HG03558 (cell line): ENCODE results near the gene GJA10.
A peak's percentile ranks its signal among the peaks of the same experiment; 100 is the strongest.

Experiments
- ATAC-seq: cut with Tn5 transposase; IDR thresholded peaks from one replicate; pipeline ENCODE4 v1.9.1; 2021; ENCODE audit warnings: moderate number of reproducible peaks; ENCODE audit not compliant: unreplicated experiment; ENCODE audit errors: extremely low read depth

GJA10 gene

DNA sequence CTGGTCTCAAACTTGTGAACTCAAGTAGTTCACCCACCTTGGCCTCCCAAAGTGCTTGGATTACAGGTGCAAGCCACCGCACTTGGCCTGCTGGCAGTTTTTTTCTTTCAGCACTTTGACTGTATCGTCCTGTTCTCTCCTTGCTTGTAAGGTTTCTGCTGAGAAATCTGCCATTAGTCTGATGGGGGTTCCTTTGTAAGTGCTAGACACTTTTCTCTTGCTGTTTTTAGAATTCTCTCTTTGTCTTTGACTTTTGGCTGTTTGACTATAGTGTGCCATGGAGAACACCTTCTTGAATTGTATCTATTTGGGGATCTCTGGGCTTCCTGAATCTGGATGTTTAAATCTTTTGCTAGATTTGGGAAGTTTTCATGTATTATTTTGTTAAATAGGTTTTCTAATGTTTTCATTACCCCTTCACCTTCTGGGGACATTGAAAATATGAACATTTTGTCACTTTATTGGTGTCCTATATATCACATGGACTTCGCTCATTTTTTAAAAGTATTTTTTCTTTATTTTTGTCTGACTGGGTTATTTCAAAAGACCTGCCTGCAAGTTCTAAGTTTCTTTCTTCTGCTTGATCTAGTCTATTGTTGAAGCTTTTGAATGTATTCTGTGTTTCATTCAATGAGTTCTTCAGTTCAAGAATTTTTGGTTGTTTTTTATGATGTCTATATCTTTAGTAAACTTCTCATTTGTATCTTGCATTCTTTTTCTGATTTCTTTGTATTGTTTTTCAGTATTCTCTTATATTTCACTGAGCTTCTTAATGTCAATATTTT lies 22.1 kb downstream of the GJA10 start:
- no peak for ATAC-seq

DNA sequence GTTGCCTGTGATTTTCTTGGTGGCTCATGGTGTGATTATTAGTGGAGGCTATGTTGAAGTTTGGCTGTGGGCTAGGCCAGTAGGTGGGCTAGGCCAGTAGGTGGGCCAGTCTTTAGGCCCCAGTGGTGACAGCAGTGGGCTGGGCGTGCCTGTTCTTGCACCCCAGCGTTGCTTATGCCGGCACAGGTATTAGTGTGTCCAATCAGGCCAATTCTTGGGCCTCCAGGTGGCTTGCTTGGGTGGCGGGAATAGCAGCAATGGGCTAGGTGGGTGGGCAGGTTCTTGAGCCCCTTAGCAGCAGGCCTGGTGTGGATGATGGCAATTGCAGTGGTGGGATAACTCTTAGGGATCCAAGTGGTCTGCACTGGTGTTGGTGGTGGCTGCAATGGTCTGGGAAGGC lies 22.9 kb downstream of the GJA10 start:
- ATAC-seq, result no peak

DNA sequence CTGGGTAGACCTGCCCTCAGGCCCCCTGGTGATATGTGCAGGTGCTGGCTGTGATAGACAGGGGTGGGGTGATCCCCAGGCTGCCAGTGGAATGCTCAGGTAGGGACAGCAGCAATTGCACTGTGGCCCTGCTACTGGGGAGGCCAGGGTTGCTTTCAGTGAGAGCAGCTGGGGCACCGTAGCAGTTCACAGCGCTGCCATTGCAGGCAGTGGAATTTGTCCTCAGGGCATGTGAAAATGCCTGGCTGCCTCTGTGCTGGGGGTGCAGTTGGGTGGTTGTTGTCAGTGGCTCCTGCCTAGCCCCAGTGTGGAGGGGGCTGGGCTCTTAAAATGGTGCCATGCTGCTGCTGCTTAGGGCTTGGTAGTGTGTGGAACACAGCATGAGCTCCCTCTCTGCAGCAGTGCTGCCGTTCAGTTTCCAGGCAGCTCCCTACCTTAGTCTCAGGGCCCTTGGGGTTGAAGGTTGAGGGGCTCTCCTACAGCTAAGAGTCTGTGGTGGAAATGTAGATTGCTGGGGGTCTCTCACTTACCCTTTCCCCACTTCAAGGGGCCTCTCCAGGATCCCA lies 23.6 kb downstream of the GJA10 start:
- ATAC-seq, result no peak

DNA sequence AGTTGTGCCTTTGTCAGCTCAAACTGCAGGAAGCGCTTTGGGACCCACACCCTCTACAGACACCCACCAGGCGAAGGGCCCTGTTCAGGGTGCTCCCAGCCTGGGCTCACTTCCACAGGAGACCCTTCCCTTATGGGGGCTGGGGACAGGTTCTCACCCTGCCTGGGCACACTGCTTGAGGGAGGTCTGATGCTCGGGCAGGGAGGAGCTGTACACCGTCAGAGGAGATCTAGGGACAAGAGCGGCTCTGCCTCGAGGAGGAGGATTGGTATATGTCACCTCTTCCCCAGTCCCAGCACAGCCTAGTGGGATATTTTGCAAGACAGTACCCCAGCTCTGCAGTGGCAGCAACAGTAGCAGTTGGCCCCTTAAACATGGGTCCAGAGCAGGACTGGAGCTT lies 26.9 kb downstream of the GJA10 start:
- no peak for ATAC-seq

DNA sequence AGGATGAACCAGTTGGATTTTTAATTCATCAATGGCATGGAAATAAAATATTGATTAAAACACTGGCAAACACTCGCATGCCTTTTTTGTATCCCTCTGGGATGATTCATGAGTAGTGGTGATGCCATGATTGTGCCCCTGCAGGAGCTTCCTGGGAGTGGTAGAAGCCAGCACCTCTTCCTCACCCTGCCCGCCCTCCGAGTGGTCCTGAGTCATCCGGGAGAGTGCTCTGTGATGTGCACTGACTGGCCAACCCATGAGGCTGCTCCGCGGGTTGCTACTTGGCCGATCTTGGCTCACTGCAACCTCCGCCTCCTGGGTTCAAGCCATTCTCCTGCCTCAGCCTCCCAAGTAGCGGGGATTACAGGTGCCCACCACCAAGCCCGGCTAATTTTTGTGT lies 27.4 kb downstream of the GJA10 start:
- no peak for ATAC-seq

DNA sequence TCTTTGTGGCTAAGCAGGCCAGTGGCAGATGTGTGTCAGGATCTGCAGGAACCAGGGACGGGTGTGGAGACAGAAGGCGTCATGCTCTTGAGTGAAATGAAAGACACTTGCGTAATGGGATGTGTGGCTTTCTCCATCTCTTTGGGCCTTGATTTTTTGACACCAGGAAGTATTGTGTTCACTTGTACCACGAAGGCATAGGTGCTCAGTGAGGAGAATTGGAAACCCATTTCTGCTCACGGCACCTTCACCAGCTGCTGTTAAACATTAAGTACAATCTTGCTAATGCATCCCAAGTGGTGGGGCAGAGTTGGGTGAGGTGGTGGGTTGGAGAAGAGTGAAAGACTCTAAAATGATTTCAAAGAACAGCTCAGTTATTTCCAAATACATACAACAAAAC lies 30.0 kb downstream of the GJA10 start:
- ATAC-seq, result no peak

DNA sequence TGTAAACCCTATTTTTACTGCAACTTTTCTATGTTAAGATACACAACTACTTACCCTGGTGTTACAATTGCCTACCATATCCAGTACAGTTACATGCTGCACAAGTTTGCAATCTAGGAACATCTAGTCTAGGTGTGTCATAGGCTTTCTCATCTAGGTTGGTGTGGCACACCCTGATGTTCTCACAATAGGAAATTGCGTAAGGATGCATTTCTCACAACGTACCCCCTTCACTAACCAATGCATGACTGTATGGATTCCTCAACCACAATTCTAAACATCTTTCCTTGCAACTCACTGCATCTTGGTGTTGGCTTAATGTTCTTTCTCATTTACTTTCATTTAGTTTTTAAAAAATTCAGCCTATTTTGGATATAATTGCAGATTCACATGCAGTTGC lies 31.6 kb downstream of the GJA10 start:
- ATAC-seq, result no peak

DNA sequence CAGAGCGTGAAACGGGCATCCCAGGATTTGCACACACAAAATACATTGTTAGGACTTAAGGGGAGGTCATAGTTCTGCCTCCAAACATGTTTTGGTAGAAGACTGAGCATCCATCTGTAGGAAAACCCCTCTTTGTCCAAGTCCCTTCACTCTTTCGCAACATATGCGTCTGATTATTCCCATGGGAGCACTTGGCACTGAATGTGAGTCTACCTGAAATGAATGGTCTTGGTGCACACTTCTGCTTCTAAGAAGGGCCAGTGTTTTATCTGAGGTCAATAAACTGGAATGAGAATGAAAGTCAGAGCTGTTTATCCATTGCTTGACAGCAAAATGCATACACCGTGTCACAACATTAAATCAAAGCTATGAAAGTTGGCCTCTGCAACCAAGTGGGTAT lies 33.0 kb downstream of the GJA10 start:
- no peak for ATAC-seq

DNA sequence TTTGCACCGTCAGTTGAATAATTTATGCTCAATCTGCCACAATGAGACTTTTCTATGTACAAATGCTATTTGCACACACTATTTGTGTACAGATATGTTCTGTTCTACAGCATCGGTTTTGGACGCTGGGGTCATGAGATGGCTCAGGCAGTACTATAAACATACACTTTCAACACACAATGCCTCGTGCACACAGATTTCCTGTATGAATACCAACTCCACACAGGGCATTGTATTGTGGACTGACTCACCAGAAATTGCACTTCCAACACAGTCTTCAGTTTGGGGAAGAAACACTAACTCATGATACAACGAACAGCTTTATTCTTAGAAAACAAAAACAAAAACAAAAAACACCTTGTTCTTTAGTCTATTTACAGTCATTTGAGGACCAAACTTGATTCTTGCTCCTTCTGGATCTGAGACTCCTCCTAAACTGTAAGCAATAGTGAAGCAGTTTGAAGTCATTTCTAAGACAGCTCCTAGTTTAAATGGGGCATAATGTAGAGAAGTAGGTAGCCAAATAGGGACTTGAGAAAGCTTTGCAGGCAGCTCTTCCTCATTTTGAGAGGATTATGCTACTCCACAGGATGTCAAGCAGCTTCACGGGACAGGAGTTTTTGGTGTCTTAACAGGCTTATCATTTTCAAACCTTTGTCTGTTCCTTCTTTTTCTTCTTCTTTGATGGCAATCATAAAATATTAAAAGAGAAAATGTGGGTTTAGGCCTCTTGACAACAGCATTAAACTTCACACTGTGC lies 33.7 kb downstream of the GJA10 start:
- ATAC-seq, result no peak

DNA sequence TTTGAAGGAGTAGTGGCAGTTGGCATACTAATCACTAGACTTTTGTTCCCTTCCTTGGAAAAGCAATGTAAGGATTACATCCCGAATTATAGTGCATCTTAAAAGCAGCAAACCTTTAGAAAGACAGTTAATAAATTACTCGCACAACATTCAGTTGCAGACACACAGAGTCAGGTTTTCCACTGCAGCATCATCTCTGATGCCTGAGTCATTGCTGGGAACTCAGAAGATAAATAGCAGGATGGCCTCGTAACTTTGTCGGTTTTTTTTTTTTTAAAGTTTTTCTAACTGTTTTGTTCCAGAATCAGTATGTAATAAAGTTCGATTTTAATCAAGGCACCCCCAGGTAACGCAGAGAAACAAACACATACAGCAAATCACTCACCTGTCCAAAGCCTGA lies 34.3 kb downstream of the GJA10 start:
- ATAC-seq, result no peak

DNA sequence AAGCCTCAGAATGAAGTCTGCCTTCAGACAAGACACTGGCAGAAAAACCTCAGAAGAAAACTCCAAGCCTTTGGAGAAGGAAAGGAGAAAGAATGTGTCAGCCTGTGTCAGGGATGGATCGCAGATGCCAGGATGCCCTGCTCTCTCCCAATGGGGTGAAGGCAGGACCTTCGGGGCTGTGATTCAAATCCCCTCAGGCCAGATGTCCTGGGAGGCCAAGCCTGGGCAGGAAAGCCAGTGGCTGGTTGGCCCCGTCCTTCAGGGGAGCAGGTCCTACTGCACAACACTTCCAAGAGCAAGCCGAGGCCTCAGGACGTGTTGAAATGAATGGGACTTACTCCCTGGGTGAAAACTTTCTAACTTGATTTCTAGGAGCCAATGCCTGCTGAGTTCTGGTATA lies 36.5 kb downstream of the GJA10 start:
- ATAC-seq, result no peak

DNA sequence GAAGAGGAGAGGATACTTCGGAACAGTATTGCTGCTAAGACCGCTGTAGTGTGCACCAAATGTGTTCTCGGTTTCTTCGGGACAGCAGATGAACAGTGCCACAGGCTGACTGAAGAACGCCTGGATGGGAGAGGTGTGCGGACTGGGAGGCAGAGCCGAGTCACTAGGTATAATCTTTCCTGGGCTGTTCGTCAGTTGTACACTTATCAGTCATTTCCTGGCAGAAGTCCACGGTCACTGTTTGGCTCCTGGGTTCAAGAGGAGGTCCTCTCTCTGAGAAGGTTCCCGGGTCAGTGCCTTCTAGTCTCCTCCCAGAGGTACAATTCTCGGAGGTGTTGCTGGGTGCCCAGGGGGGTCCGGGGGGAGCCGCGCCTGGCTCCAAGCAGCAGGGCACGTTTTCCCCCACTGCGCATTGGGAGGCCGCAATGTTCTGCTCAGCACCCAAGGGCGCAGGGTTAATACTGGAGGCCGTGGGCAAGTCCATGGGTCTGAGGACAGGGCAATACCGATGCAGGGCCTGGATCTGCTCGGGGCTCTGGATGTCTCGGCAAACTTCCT lies 38.1 kb downstream of the GJA10 start:
- no peak for ATAC-seq

DNA sequence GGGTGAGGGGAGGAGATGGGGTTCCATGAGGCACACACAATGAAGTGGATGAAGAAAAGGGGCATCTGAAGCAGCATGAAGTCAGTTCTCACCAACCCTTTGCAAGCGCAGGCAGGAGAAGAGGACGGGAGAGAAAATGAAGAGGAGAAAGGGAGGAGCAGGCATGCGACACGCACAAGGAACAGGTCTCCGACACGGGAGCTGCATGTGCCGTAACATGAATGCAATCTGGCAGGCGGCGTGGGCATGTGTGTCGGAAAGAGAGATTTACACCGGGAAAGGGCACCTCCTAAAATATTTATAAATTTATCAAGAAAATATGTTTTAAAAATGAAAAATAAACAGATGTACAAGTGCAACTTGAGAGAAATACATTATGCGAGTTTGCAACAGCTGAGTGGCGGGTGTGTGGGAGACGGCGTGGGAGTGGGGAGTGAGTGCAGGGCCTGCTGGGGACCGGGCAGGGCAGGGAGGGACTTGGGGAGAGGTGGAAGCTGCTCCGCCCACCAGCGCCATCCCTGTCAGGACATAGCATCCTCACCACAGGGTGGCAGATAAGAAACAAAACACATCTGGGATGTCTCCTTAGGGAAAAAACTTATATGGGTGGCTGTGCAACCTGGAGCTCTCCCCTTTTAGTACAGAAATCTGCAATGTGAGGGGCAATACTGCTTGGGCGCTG lies 40.6 kb downstream of the GJA10 start:
- no peak for ATAC-seq

DNA sequence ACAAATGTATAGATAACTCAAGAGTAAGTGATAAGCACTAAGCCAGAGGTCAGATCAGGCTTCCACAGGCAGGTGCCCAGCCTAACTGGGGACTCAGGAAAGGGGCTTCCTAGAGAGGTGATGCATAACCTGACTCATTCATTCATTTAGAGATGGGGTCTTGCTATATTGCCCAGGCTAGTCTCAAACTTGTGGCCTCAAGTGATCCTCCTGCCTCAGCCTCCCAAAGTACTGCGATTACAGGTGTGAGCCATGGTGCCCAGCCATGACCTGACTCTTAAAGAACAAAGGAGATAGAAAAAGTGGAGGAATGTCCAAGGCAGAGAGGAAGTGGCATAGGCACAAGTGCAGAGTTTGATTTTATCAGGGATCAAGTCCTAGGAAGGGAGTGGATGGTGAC lies 41.9 kb downstream of the GJA10 start:
- ATAC-seq, result no peak

DNA sequence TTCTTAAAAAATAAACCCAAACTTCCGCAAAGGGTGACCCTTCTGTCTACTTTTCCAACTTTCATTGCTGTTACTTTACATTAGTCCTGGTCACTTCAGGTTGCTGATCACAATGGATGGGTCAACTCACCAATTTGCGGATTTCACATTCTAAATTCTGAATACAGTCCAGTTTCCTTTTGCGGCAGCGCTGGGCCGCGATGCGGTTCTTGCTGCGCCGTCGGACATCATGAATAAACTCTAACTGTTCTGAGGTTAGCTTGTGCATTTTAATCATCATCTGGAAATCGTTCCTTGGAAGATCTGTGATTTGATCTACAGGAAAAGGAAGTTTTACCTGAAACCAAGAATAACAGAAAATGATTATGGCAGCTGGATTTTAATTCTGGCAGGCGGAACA lies 43.7 kb downstream of the GJA10 start:
- no peak for ATAC-seq

DNA sequence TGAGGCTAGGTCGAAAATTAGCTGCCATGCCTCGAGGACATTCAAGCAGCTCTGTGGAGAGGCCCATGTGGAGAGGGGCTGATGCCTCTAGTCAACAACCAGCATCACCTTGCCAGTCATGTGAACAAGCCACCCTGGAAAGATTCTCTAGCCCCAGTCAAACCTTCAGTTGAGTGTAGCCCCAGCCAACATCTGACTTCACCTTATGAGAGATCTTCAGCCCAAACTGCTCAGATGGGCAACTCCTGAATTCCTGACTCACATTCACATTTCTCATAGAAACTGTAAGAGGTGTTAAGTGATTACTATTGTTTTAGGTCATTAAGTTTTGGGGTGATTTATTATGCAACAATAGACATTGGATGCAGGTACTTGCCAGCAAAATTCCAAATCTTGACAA lies 44.9 kb downstream of the GJA10 start:
- ATAC-seq, result no peak

DNA sequence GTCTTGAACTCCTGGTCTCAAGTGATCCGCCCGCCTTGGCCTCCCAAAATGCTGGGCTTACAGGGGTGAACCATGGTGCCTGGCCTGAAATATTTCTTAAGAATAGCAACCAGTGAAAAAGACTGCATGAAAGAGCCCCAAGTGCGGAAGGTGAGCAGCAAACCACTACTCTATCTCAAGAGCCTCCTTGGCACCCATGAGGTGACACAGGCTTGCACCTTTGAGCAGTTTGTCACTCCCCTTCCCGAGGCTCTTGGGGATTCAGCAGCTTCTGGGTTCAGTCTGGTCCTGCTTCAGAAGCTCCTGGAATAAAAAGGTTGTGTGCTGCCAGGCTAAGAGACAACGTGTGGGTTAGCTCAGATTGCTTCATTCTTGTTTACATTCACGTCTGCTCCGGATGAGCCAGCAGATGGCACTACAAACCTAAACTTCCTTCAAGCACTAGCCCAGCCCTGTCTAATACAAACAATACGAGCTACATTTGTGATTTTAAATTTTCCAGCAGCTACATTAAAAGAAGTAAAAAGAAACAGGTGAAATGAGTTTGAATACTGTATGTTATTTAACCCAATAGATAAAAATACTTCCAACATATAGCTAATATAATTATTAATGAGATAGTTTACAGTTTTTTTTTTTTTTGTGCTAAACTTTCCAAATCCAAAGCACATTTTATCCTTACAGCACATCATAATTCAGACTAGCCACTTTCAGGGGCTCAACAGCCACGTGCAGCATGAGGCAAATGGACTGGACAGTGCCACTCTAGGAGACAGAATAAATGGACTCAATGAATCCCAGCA lies 46.2 kb downstream of the GJA10 start:
- ATAC-seq, result peak; percentile 56

DNA sequence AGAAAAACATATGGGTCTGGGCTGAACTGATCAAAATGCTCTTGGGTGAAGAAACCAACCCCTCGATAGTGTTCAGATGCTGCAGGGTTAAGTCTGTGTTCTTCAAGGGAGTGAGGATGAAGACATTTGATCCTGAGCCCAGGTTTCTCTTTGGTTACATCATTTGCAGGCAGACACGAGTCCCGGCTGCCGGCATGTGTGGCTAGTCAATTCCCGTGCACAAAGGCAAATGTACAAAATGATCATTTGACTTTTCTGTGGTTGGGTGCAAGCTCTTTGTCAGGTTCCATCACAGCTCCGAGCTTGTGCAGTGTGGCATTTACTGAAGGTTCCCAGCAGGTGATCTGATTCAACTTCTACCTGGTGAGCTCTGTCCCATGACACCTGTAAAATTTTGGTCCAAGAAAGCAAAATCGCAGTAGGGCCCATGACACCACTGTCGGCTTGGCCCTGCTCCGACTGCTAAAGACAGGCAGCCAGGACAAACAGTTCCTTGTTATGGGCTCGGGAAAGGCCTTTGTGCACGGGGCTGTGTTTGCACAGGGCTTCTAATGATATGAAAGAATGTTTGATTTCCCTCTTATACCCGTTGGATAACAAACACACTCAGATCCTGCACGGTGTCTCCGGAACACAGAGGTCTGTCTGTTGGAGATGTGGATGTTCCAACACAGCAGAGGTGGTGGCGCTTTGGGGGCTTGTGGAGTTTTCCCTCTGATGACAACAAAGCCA lies 46.9 kb downstream of the GJA10 start:
- no peak for ATAC-seq

DNA sequence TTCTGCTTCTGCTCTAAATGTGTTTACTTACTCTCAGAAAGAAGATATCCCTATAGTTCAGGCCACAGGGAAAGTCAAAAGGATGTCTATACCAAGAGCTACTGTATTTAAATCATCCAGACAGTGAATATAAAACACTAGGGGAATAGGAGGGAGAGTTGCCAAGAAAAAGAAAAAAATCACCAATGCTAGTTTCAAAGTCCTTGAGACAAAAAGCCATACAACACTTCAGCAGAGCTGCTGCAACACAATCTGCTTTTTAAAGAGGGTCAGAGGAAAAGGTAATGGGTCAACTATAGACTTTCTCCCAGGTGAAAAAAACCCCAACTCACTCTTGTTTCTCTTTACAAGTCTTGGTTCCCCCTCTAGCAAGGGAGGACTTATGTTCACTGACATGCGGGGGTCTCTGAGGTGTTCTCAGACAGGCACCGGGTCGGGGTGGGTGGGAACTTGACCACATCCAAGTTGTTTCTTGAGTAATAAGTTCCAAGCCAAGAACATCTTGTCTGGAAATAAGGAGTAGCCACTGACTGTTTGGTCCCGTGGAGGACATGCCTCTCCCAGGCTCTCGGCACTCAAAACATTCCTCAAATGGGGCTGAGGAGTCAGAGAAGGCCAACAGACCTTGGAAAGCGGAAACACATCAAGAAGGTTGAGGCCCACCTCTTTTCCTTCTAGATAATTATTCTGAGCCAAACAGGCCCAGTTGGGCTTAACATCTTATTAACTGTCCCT lies 47.7 kb downstream of the GJA10 start:
- no peak for ATAC-seq
